GM18870 (cell line): Measurements from ENCODE around the gene LRP1-AS.
A peak's percentile ranks its signal among the peaks of the same experiment; 100 is the strongest.
"Not testable (repeated sequence)": the region's sequence is repeated elsewhere in the genome, so short reads cannot be mapped to it uniquely, and the experiment has no call there.

Experiments used
- ATAC-seq: cut with Tn5 transposase; IDR thresholded peaks from one replicate; pipeline ENCODE4 v1.9.1; 2021; ENCODE audit warnings: moderate library complexity; ENCODE audit not compliant: unreplicated experiment

The LRP1-AS gene

GRCh38 chr12:57124261-57124877, 23.1 kb downstream of the LRP1-AS start:
- no peak for ATAC-seq

- no peak for ATAC-seq
Measured at GRCh38 chr12:57123813-57124212, 23.6 kb downstream of the LRP1-AS start.

- ATAC-seq, result not testable (repeated sequence)
Measured at GRCh38 chr12:57120718-57121117, 26.7 kb downstream of the LRP1-AS start.

GRCh38 chr12:57119294-57120085, 27.9 kb downstream of the LRP1-AS start:
- ATAC-seq, result no peak

- ATAC-seq, result no peak
Measured at GRCh38 chr12:57118711-57119271, 28.6 kb downstream of the LRP1-AS start.

GRCh38 chr12:57116580-57117281, 30.7 kb downstream of the LRP1-AS start:
- no peak for ATAC-seq

- no peak for ATAC-seq
Measured at GRCh38 chr12:57112492-57113294, 34.7 kb downstream of the LRP1-AS start.

- peak; percentile 39 for ATAC-seq
Measured at GRCh38 chr12:57111031-57111734, 36.2 kb downstream of the LRP1-AS start, which contains the start of gene STAT6. TSS of gene STAT6 (minus strand) at chr12:57111362. CDS start at chr12:57108278, 3,084 bp downstream.

- ATAC-seq, result no peak
Measured at GRCh38 chr12:57110104-57111030, 37.1 kb downstream of the LRP1-AS start.

- ATAC-seq, result no peak
Measured at GRCh38 chr12:57109207-57110103, 38.0 kb downstream of the LRP1-AS start.

GRCh38 chr12:57107456-57108155, 39.8 kb downstream of the LRP1-AS start:
- ATAC-seq, result no peak

GRCh38 chr12:57106021-57106708, 41.3 kb downstream of the LRP1-AS start:
- no peak for ATAC-seq

GRCh38 chr12:57105011-57105753, 42.2 kb downstream of the LRP1-AS start:
- ATAC-seq, result no peak

- no peak for ATAC-seq
Measured at GRCh38 chr12:57104292-57104910, 43.0 kb downstream of the LRP1-AS start.

- ATAC-seq, result no peak
Measured at GRCh38 chr12:57103856-57104255, 43.6 kb downstream of the LRP1-AS start.
